Gastroesophageal sphincter (tissue), 4 donors: ENCODE data around the gene SF3A2. TPM values are rescaled to one million over a fixed set of nuclear protein-coding genes. Genes with fewer than 3 reads are reported as not detected.

Experiments used
- ATAC-seq: fragments of 150-250 bp; one replicate; pipeline ENCODE4 v1.9.1; 2016; ENCODE audit warnings: mild to moderate bottlenecking, moderate library complexity
- H3K27ac ChIP-seq, 4 donors: fragments of 200-600 bp; sonication (generic) in 3 of 4; 1 replicate in 3 of 4; 2 replicates in 1 of 4; pipeline ENCODE4 v1.5.1; 2016 to 2019
- H3K27me3 ChIP-seq: fragments of 200-600 bp; sonication (generic); one replicate; pipeline ENCODE4 v1.5.1; 2019
- H3K36me3 ChIP-seq, 2 donors: fragments of 200-600 bp; sonication (generic); one replicate each; pipeline ENCODE4 v1.5.1; 2019; ENCODE audit warnings: control low read depth in 1 of 2
- H3K4me1 ChIP-seq, 3 donors: fragments of 200-600 bp; sonication (generic); 1 replicate in 2 of 3; 2 replicates in 1 of 3; pipeline ENCODE4 v1.5.1; 2016 to 2019; ENCODE audit warnings: control low read depth in 2 of 3
- H3K4me3 ChIP-seq, 2 donors: fragments of 200-600 bp; sonication (generic); one replicate each; pipeline ENCODE4 v1.5.1; 2019; ENCODE audit warnings: mild to moderate bottlenecking in 1 of 2, moderate library complexity in 1 of 2
- H3K9me3 ChIP-seq, 3 donors: fragments of 200-600 bp; sonication (generic); one replicate each; pipeline ENCODE4 v1.5.1; 2017 to 2019; ENCODE audit warnings: control low read depth in 2 of 3
- CTCF ChIP-seq, 4 experiments: fragments of 200-600 bp in 2 of 4; fragments of 450-650 bp in 2 of 4; sonication (generic) in 1 of 4; IDR thresholded peaks; one replicate each; pipeline ENCODE4 v1.5.1; 2017 to 2019; ENCODE audit warnings: antibody characterized with exemption in 4 of 4, mild to moderate bottlenecking in 2 of 4, moderate library complexity in 2 of 4
- EP300 ChIP-seq: sonication (generic); formaldehyde crosslinking; IDR thresholded peaks from one replicate; pipeline ENCODE4 v1.6.1; 2017; ENCODE audit warnings: antibody characterized with exemption, mild to moderate bottlenecking
- POLR2A ChIP-seq, 2 donors: fragments of 450-650 bp; IDR thresholded peaks; one replicate each; pipeline ENCODE4 v1.6.1; 2017; ENCODE audit warnings: antibody characterized with exemption in 2 of 2, mild to moderate bottlenecking in 2 of 2, moderate library complexity in 1 of 2
- POLR2AphosphoS5 ChIP-seq: sonication (generic); formaldehyde crosslinking; IDR thresholded peaks from one replicate; pipeline ENCODE4 v1.6.1; 2017; ENCODE audit warnings: antibody characterized with exemption
- WGBS, 2 donors: methylation state at CpG; one replicate each; pipeline ENCODE4 v1.1.5; 2018; ENCODE audit warnings: low coverage in 1 of 2; 5-methylcytosine and 5-hydroxymethylcytosine counted together
- small RNA-seq, 4 donors: library from RNA; depleted of rRNA; stranded (forward); fragments of <200 nt; gene quantifications; one replicate each; pipeline ENCODE3, GENCODE V24; 2016
- total RNA-seq, 4 donors: library from RNA; depleted of rRNA; stranded (reverse); fragments of >200 nt; gene quantifications; one replicate each; pipeline ENCODE4 v1.1.0, GENCODE V29; 2016

Gene SF3A2
- total RNA-seq, 4 donors from 2014 or later = 27.5 to 40.3 (median 37.4) TPM

DNA sequence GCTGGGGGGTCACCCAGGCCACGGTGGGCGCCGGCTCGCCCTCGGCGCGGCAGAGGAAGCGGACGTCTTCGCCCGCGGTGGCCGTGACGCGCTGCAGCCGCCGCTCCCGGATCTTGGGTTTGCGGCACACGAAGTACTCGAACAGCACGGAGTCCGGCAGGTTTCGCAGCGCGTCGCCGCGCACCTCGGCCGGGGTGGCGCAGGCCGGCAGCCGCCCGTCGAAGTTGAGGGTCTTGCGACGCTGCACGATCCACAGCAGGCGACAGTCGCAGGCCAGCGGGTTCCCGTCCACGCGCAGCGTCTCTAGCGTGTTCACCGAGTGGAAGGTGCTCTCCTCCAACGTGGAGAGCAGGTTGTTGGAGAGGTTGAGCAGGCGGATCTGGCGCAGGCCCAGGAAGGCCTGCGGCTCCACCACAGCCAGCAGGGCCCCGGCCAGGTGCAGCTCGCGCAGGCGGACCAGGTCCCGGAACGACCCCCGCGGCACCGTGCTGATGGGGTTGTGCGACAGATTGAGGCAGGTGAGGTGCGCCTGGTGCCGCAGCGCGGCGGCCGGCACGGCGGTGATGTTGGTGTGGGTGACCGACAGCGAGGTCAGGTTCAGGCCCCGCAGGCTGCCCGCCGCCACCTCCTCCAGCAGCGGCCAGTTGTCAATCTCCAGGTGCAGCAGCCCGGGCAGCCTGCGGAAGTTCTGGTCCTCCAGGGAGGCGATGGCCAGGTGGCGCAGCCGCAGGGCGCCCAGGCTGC is 54.0 kb downstream of the SF3A2 start:
- TF ChIP-seq POLR2AphosphoS5 (no peak), EP300 (no peak), CTCF (IDR thresholded peaks at IDR 0.05) (no peak), POLR2A (IDR thresholded peaks at IDR 0.05) (no peak)
- no peaks in the 10 kb centered on the region for H3K9me3 ChIP-seq
- peak overlapping the region in 1 of 4 donors; percentile 56 for H3K27ac ChIP-seq
- H3K27me3 ChIP-seq = peaks cover 61% of the 10 kb centered on the region
- no peaks in the 10 kb centered on the region for H3K36me3 ChIP-seq
- ATAC-seq = no peak
- H3K4me3 ChIP-seq = peak overlapping the region in 1 of 2 donors; percentile 50
- 0 to 5% methylated on average over 7 to 8 of the region's 82 CpGs for WGBS, 2 donors
- peaks cover 0 to 45% (median 32%) of the 10 kb centered on the region in 3 donors for H3K4me1 ChIP-seq

DNA sequence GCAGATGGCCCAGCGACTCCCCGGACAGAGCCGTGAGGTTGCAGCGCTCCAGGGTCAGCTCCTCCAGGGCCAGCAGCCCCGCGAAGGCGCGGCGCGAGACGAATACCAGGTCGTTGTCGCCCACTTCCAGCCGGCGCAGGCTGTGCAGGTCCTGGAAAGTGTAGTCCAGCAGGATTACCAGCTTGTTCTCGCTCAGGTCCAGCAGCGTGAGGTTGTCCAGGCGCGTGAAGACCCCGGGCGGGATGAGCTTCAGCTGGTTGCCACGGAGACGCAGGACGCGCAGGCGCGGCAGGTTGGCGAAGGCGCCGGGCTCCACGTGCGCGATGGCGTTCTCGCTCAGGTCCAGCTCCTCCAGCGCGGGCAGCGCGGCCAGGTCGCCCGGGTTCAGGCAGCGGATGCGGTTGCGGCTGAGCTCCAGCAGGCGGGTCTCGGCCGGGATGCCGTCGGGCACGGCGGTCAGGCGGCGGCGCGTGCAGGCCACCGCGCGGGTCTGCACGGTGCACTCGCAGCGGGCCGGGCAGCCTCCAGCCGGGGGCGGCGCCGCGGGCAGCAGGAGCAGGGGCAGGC is 54.6 kb downstream of the SF3A2 start:
- ATAC-seq = no peak
- H3K4me3 ChIP-seq = peak overlapping the region in 1 of 2 donors; percentile 50
- H3K27ac ChIP-seq = no peak overlapping the region
- H3K36me3 ChIP-seq = no peaks in the 10 kb centered on the region
- TF ChIP-seq CTCF (IDR thresholded peaks at IDR 0.05) (no peak), EP300 (no peak), POLR2A (IDR thresholded peaks at IDR 0.05) (no peak)
- WGBS, 2 donors = no CpG with 5 or more reads among the region's 67 CpGs
- H3K27me3 ChIP-seq = peaks cover 61% of the 10 kb centered on the region
- no peaks in the 10 kb centered on the region for H3K9me3 ChIP-seq
- peaks cover 0 to 48% (median 32%) of the 10 kb centered on the region in 3 donors for H3K4me1 ChIP-seq

DNA sequence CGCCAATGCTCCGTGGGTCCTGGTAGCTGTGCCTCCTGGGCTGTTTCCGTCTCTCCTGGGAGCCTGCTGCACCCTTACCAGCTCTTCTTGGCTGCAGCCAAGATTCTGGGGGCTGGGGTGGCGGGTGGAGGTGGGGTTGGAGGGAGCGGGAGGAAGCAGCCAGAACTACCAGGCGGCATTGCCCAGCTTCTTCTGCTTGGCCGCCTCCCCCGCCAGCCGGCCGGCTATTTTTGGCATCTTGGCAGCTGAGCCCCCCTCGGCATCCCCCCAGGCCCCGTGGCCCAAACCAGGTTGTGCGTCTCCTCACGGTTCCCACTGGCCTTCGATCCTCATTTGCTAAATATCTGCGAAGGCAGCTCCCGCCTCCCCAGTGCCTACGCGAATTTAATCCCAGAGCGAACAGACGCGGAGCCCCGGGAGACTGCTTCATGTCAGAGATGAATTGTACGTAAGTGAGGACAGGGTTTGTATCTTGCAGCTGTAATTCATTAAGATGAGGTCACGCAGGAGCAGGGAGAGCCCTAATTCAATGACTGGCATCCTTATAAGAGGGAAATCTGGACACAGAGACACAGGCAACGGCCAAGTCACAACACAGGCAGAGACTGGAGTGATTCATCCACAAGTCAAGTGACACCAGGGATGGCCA is 58.2 kb downstream of the SF3A2 start:
- WGBS, 2 donors = 15 to 20% methylated on average over 1 to 7 of the region's 26 CpGs
- ATAC-seq = peak; percentile 61

DNA sequence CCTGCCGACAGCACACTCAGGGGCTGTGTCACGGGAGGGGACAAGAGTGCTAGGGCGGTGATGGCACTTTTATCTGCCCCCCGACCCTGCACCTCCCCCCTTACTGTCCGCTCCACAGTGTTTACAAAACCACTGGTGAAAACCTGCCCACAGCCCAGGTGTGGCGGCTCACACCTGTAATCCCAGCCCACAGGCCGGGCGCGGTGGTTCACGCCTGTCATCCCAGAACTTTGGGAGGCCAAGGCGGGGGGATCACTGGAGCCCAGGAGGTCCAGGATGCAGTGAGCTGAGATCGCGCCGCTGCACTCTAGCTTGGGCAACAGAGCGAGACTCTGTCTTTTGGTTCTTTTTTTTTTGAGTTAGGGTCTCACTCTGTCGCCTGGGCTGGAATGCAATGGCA is 59.5 kb downstream of the SF3A2 start:
- H3K27me3 ChIP-seq = peaks cover 31% of the 10 kb centered on the region
- 95 to 100% methylated on average over 3 to 7 of the region's 16 CpGs for WGBS, 2 donors
- H3K27ac ChIP-seq = no peak overlapping the region
- H3K9me3 ChIP-seq = no peaks in the 10 kb centered on the region
- no peak for ATAC-seq
- H3K36me3 ChIP-seq = no peaks in the 10 kb centered on the region
- TF ChIP-seq EP300 = no peak
- TF ChIP-seq POLR2A (IDR thresholded peaks at IDR 0.05) = no peak
- no peak for TF ChIP-seq POLR2AphosphoS5
- no peak for TF ChIP-seq CTCF (IDR thresholded peaks at IDR 0.05)
- H3K4me3 ChIP-seq = no peak overlapping the region
- peaks cover 0 to 28% (median 15%) of the 10 kb centered on the region in 3 donors for H3K4me1 ChIP-seq

More for the DNA sequence above, 58.2 kb downstream of the SF3A2 start:
- Histone ChIP-seq H3K27me3 (peaks cover 39% of the 10 kb centered on the region), H3K4me3 (peak overlapping the region in 1 of 2 donors; percentile 29), H3K27ac (peak overlapping the region in 3 of 4 donors; percentile 64 to 68 (median 67)), H3K36me3 (no peaks in the 10 kb centered on the region), H3K4me1 (peaks cover 0 to 41% (median 28%) of the 10 kb centered on the region in 3 donors), H3K9me3 (no peaks in the 10 kb centered on the region)
- TF ChIP-seq EP300 (no peak), CTCF (IDR thresholded peaks at IDR 0.05) (no peak), POLR2A (IDR thresholded peaks at IDR 0.05) (no peak), POLR2AphosphoS5 (peak; percentile 52)

Small RNA genes lying within 50 kb of the gene (small RNA-seq; reads per million reads assigned to genes)
- 0 to 0.74 (median 0.13) reads per million in 4 donors for gene MIR1227

Other genes with a start within 250 kb of the SF3A2 start
- gene BTBD2, start 221.1 kb upstream of the SF3A2 start, total RNA-seq = 100 to 1,000 TPM in 1 of 4 donors, 10 to 100 TPM in 3; 44.0 to 125 (median 59.9) TPM
- gene MKNK2, start 185.6 kb upstream of the SF3A2 start, total RNA-seq = 100 to 1,000 TPM in 3 of 4 donors, 10 to 100 TPM in 1; 98.4 to 195 (median 173) TPM
- gene MOB3A, start 140.5 kb upstream of the SF3A2 start, total RNA-seq = 10 to 100 TPM; 29.0 to 69.9 (median 38.6) TPM
- 10 to 100 TPM in 1 of 4 donors, 1 to 10 TPM in 3; 2.4 to 17.3 (median 4.3) TPM for gene IZUMO4, start 139.9 kb upstream of the SF3A2 start, total RNA-seq
- gene AP3D1, start 85.3 kb upstream of the SF3A2 start, total RNA-seq = 100 to 1,000 TPM in 1 of 4 donors, 10 to 100 TPM in 3; 69.9 to 132 (median 73.8) TPM
- gene DOT1L, start 72.9 kb upstream of the SF3A2 start, total RNA-seq = 10 to 100 TPM in 2 of 4 donors, 1 to 10 TPM in 2; 4.4 to 12.8 (median 10.2) TPM
- gene PLEKHJ1, start 495 bp upstream of the SF3A2 start, total RNA-seq = 10 to 100 TPM; 41.6 to 56.7 (median 51.7) TPM
- 1 to 10 TPM in 1 of 4 donors, under 1 TPM in 3; 0.23 to 1.2 (median 0.47) TPM for gene AMH, start 12.5 kb downstream of the SF3A2 start, total RNA-seq
- under 1 TPM in 1 of 4 donors, not detected in 3; 0.37 TPM for gene JSRP1, start 19.6 kb downstream of the SF3A2 start, total RNA-seq
- gene PEAK3, start 45.4 kb downstream of the SF3A2 start, total RNA-seq = 1 to 10 TPM in 1 of 4 donors, under 1 TPM in 2, not detected in 1; 0.16 to 1.3 (median 0.27) TPM
- not detected for gene LINGO3, start 71.3 kb downstream of the SF3A2 start, total RNA-seq
- 10 to 100 TPM; 52.3 to 86.1 (median 77.7) TPM for gene LSM7, start 91.8 kb downstream of the SF3A2 start, total RNA-seq
- 10 to 100 TPM; 18.5 to 32.7 (median 30.9) TPM for gene SPPL2B, start 91.9 kb downstream of the SF3A2 start, total RNA-seq
- under 1 TPM in 1 of 4 donors, not detected in 3; 0.54 TPM for gene TMPRSS9, start 123.4 kb downstream of the SF3A2 start, total RNA-seq
- 10 to 100 TPM; 22.9 to 32.2 (median 27.3) TPM for gene TIMM13, start 190.8 kb downstream of the SF3A2 start, total RNA-seq
- 10 to 100 TPM; 17.4 to 41.5 (median 26.8) TPM for gene LMNB2, start 220.1 kb downstream of the SF3A2 start, total RNA-seq
- 100 to 1,000 TPM in 1 of 4 donors, 10 to 100 TPM in 3; 69.9 to 374 (median 88.7) TPM for gene GADD45B, start 239.3 kb downstream of the SF3A2 start, total RNA-seq